H1 (cell line): Measurements from ENCODE around the gene FAM24B.

Source experiments
- ATF3 ChIP-seq: IDR thresholded peaks from 2 replicates; pipeline ENCODE4 v1.6.1; 2011; ENCODE audit warnings: low read depth, mild to moderate bottlenecking, low read length; ENCODE audit not compliant: insufficient read depth
- BCL11A ChIP-seq, 2 experiments: IDR thresholded peaks; one replicate each; pipeline ENCODE4 v1.6.1; 2011; ENCODE audit warnings: low read depth in 2 of 2, low read length in 2 of 2, mild to moderate bottlenecking in 2 of 2
- CEBPB ChIP-seq: IDR thresholded peaks from 2 replicates; pipeline ENCODE4 v1.6.1; 2012; ENCODE audit warnings: low read depth, low read length
- CHD2 ChIP-seq: IDR thresholded peaks from 2 replicates; pipeline ENCODE4 v1.6.1; 2012; ENCODE audit warnings: low read length, improper control_type of control experiment
- CTCF ChIP-seq, 3 experiments: IDR thresholded peaks; 1 replicate in 2 of 3; 2 replicates in 1 of 3; pipeline versions ENCODE4 v1.5.1 to v1.6.1; 2011; ENCODE audit warnings: low read length in 3 of 3, mild to moderate bottlenecking in 3 of 3, inconsistent platforms in 2 of 3, low read depth in 1 of 3, moderate library complexity in 1 of 3; ENCODE audit not compliant: insufficient read depth in 1 of 3; ENCODE audit errors: control extremely low read depth in 1 of 3
- EZH2 ChIP-seq: fragments of 200-600 bp; sonication (generic); IDR thresholded peaks from 2 replicates; pipeline ENCODE4 v1.7.1; 2012; ENCODE audit warnings: low read depth, mild to moderate bottlenecking, moderate library complexity, low read length, inconsistent platforms; ENCODE audit not compliant: severe bottlenecking
- KDM5A ChIP-seq: fragments of 200-600 bp; IDR thresholded peaks from 2 replicates; pipeline ENCODE4 v1.7.1; 2012; ENCODE audit warnings: mild to moderate bottlenecking, low read length, inconsistent platforms, mixed read lengths
- MAX ChIP-seq: IDR thresholded peaks from 2 replicates; pipeline ENCODE4 v1.6.1; 2012; ENCODE audit warnings: inconsistent platforms
- POLR2A ChIP-seq, 2 experiments: IDR thresholded peaks; 1 replicate in 1 of 2; 2 replicates in 1 of 2; pipeline ENCODE4 v1.6.1; 2011; ENCODE audit warnings: low read depth in 2 of 2, low read length in 2 of 2, mild to moderate bottlenecking in 2 of 2; ENCODE audit errors: control extremely low read depth in 1 of 2
- RFX5 ChIP-seq: IDR thresholded peaks from 2 replicates; pipeline ENCODE4 v1.6.1; 2011; ENCODE audit warnings: low read depth, low read length, improper control_type of control experiment, borderline replicate concordance
- SP1 ChIP-seq: IDR thresholded peaks from 2 replicates; pipeline ENCODE4 v1.6.1; 2011; ENCODE audit warnings: low read depth, low read length
- YY1 ChIP-seq: IDR thresholded peaks from 2 replicates; pipeline ENCODE4 v1.6.1; 2011; ENCODE audit warnings: low read depth, mild to moderate bottlenecking, low read length

- TF ChIP-seq CTCF (IDR thresholded peaks at IDR 0.05; ENCODE audit: control extremely low read depth in 1 of 3, insufficient read depth in 1 of 3, low read depth in 1 of 3, low read length in 3 of 3): no peak
- no peak for TF ChIP-seq BCL11A (IDR thresholded peaks at IDR 0.05; ENCODE audit: low read depth in 2 of 2, low read length in 2 of 2)
- no peak for TF ChIP-seq POLR2A (IDR thresholded peaks at IDR 0.05; ENCODE audit: control extremely low read depth in 1 of 2, low read depth in 2 of 2, low read length in 2 of 2)
- TF ChIP-seq MAX: no peak
- TF ChIP-seq KDM5A: no peak
- TF ChIP-seq EZH2: no peak
- TF ChIP-seq SP1: no peak
- no peak for TF ChIP-seq CEBPB
- no peak for TF ChIP-seq CHD2
- no peak for TF ChIP-seq ATF3
- TF ChIP-seq YY1: no peak
- no peak for TF ChIP-seq RFX5
Observed at GRCh38 chr10:122915700-122916099, 36.3 kb upstream of the FAM24B start.
